ENCODE measurements around the gene SPDYC.

The SPDYC gene

GRCh38 chr11:65170058-65170534 is at the start of gene SPDYC:
Gene SPDYC (plus strand): TSS chr11:65170233. CDS start chr11:65171358, 1,125 bp downstream.
- DNase-seq (ENCODE audit: low read depth), result no peak

GRCh38 chr11:65120831-65121230 is 49.2 kb upstream of the SPDYC start:
- no peak for DNase-seq (ENCODE audit: low read depth)

- DNase-seq (ENCODE audit: low read depth), result no peak
Observed at GRCh38 chr11:65121447-65121864, 48.6 kb upstream of the SPDYC start.

- DNase-seq (ENCODE audit: low read depth), result peak; percentile 96
Observed at GRCh38 chr11:65121865-65122696, 48.0 kb upstream of the SPDYC start, which contains the start of the genes FAU and MRPL49. Gene FAU (minus strand): TSS chr11:65122134. CDS start chr11:65121813, 321 bp downstream. Gene MRPL49 (plus strand): TSS chr11:65122321. CDS start chr11:65122347, 26 bp downstream.

GRCh38 chr11:65124480-65125196 is 45.4 kb upstream of the SPDYC start:
- no peak for DNase-seq (ENCODE audit: low read depth)

- DNase-seq (ENCODE audit: low read depth), result no peak
Observed at GRCh38 chr11:65125197-65126056, 44.6 kb upstream of the SPDYC start.

- DNase-seq (ENCODE audit: low read depth), result no peak
Observed at GRCh38 chr11:65126624-65127274, 43.3 kb upstream of the SPDYC start.

GRCh38 chr11:65127473-65128181 is 42.4 kb upstream of the SPDYC start:
- DNase-seq (ENCODE audit: low read depth), result no peak

GRCh38 chr11:65128182-65129145 is 41.6 kb upstream of the SPDYC start:
- no peak for DNase-seq (ENCODE audit: low read depth)

GRCh38 chr11:65129649-65130441 is 40.2 kb upstream of the SPDYC start:
- DNase-seq (ENCODE audit: low read depth), result no peak

- no peak for DNase-seq (ENCODE audit: low read depth)
Observed at GRCh38 chr11:65130631-65131416, 39.2 kb upstream of the SPDYC start.

GRCh38 chr11:65131417-65131776 is 38.6 kb upstream of the SPDYC start:
- no peak for DNase-seq (ENCODE audit: low read depth)

- no peak for DNase-seq (ENCODE audit: low read depth)
Observed at GRCh38 chr11:65131895-65132237, 38.2 kb upstream of the SPDYC start.

GRCh38 chr11:65132238-65132987 is 37.6 kb upstream of the SPDYC start:
- no peak for DNase-seq (ENCODE audit: low read depth)

GRCh38 chr11:65132988-65133700 is 36.9 kb upstream of the SPDYC start:
- no peak for DNase-seq (ENCODE audit: low read depth)

- no peak for DNase-seq (ENCODE audit: low read depth)
Observed at GRCh38 chr11:65133724-65134123, 36.3 kb upstream of the SPDYC start.
